GM23338 (cell line): ENCODE measurements around the gene S100A5. TPM values are rescaled to one million over a fixed set of nuclear protein-coding genes. Genes with fewer than 3 reads are reported as not detected.

Source experiments
- ATAC-seq: fragments of 200-7000 bp; cut with Tn5 transposase; 3 replicates; pipeline ENCODE4 v1.9.1; 2020
- DNase-seq: peaks from one replicate; pipeline ENCODE4 v3.0.0-alpha.2; 2015; ENCODE audit warnings: low spot score
- H2AFZ ChIP-seq: fragments of 200-600 bp; sonication (generic); 2 replicates; pipeline ENCODE4 v1.8.0; 2016; ENCODE audit warnings: antibody characterized with exemption, mild to moderate bottlenecking, moderate library complexity
- H3F3A ChIP-seq: fragments of 200-600 bp; sonication (generic); replicated peaks from 2 replicates; pipeline ENCODE4 v1.8.0; 2017; ENCODE audit warnings: antibody characterized with exemption, mixed run types, low read depth
- H3K27ac ChIP-seq: fragments of 200-600 bp; sonication (generic); 2 replicates; pipeline ENCODE4 v1.6.1; 2016; ENCODE audit warnings: low read depth
- H3K27me3 ChIP-seq: fragments of 200-600 bp; sonication (generic); 2 replicates; pipeline ENCODE4 v1.8.0; 2016; ENCODE audit warnings: mild to moderate bottlenecking, mixed run types, moderate library complexity; ENCODE audit not compliant: insufficient read depth
- H3K36me3 ChIP-seq: fragments of 200-600 bp; sonication (generic); 2 replicates; pipeline ENCODE4 v1.8.0; 2016; ENCODE audit warnings: mild to moderate bottlenecking; ENCODE audit not compliant: insufficient read depth
- H3K4me1 ChIP-seq: fragments of 200-600 bp; sonication (generic); 2 replicates; pipeline ENCODE4 v1.8.0; 2016; ENCODE audit warnings: mild to moderate bottlenecking, moderate library complexity; ENCODE audit not compliant: insufficient read depth
- H3K4me2 ChIP-seq: fragments of 200-600 bp; sonication (generic); 2 replicates; pipeline ENCODE4 v1.7.1; 2017; ENCODE audit warnings: mixed run types
- H3K4me3 ChIP-seq: fragments of 200-600 bp; sonication (generic); 2 replicates; pipeline ENCODE4 v1.6.1; 2016; ENCODE audit warnings: mixed run types
- H3K79me2 ChIP-seq: fragments of 200-600 bp; sonication (generic); replicated peaks from 2 replicates; pipeline ENCODE4 v1.8.0; 2017; ENCODE audit warnings: mild to moderate bottlenecking; ENCODE audit not compliant: insufficient read depth
- H3K9me2 ChIP-seq: fragments of 200-600 bp; sonication (generic); 2 replicates; pipeline ENCODE4 v1.8.0; 2017; ENCODE audit not compliant: insufficient read depth
- H4K20me1 ChIP-seq: fragments of 200-600 bp; sonication (generic); replicated peaks from 2 replicates; pipeline ENCODE4 v1.8.0; 2017; ENCODE audit warnings: mild to moderate bottlenecking; ENCODE audit not compliant: insufficient read depth
- H3K27ac Mint-ChIP-seq: 2 replicates; pipeline ENCODE4 v1.8.0; 2020; ENCODE audit warnings: inconsistent platforms, mild to moderate bottlenecking, moderate library complexity, mixed read lengths
- H3K27me3 Mint-ChIP-seq: 3 replicates; pipeline ENCODE4 v1.8.0; 2022; ENCODE audit warnings: low read depth, mild to moderate bottlenecking, moderate library complexity, mixed read lengths, inconsistent platforms; ENCODE audit not compliant: insufficient read depth, poor library complexity
- H3K36me3 Mint-ChIP-seq: 3 replicates; pipeline ENCODE4 v1.8.0; 2021; ENCODE audit warnings: low read depth, mild to moderate bottlenecking, inconsistent platforms, moderate library complexity, mixed read lengths
- H3K4me1 Mint-ChIP-seq: 3 replicates; pipeline ENCODE4 v1.8.0; 2020; ENCODE audit warnings: mild to moderate bottlenecking, inconsistent platforms, mixed read lengths
- H3K4me3 Mint-ChIP-seq: 3 replicates; pipeline ENCODE4 v1.8.0; 2021; ENCODE audit warnings: moderate library complexity, mild to moderate bottlenecking, inconsistent platforms, mixed read lengths
- H3K9me3 Mint-ChIP-seq: 3 replicates; pipeline ENCODE4 v1.8.0; 2020; ENCODE audit warnings: moderate library complexity, mild to moderate bottlenecking, inconsistent platforms, mixed read lengths
- CREB1 ChIP-seq: fragments of 250-450 bp; sonication (Bioruptor Pico); IDR thresholded peaks from 2 replicates; pipeline ENCODE4 v1.5.0; 2020; ENCODE audit warnings: low read depth, mild to moderate bottlenecking, moderate library complexity
- EZH2 ChIP-seq: fragments of 200-600 bp; sonication (generic); IDR thresholded peaks from one replicate; pipeline ENCODE4 v1.8.0; 2017; ENCODE audit warnings: antibody characterized with exemption, mild to moderate bottlenecking, low read depth; ENCODE audit not compliant: unreplicated experiment
- EZH2phosphoT487 ChIP-seq: fragments of 200-600 bp; sonication (generic); IDR thresholded peaks from one replicate; pipeline ENCODE4 v1.8.1; 2018; ENCODE audit warnings: antibody characterized with exemption; ENCODE audit not compliant: unreplicated experiment
- JUNB ChIP-seq: IDR thresholded peaks from one replicate; pipeline ENCODE4 v1.6.1; 2016; ENCODE audit warnings: antibody characterized with exemption; ENCODE audit not compliant: unreplicated experiment
- NANOG ChIP-seq: IDR thresholded peaks from 2 replicates; pipeline ENCODE4 v1.6.1; 2016; ENCODE audit warnings: antibody characterized with exemption, borderline replicate concordance
- POLR2AphosphoS5 ChIP-seq: IDR thresholded peaks from 2 replicates; pipeline ENCODE4 v1.6.1; 2016; ENCODE audit warnings: antibody characterized with exemption, low read depth
- STAT1 ChIP-seq: IDR thresholded peaks from one replicate; pipeline ENCODE4 v1.6.1; 2016; ENCODE audit warnings: antibody characterized with exemption; ENCODE audit not compliant: unreplicated experiment
- ZNF114 ChIP-seq: fragments of 250-450 bp; sonication (Bioruptor Pico); IDR thresholded peaks from 2 replicates; pipeline ENCODE4 v1.5.0; 2020; ENCODE audit warnings: mild to moderate bottlenecking, moderate library complexity
- ZNF331 ChIP-seq: fragments of 250-450 bp; sonication (Bioruptor Pico); IDR thresholded peaks from 2 replicates; pipeline ENCODE4 v1.5.0; 2020; ENCODE audit warnings: low read depth, mild to moderate bottlenecking, moderate library complexity
- polyA plus RNA-seq: library from polyadenylated mRNA; unstranded; fragments of >200 nt; fragmentation: Nextera tagmentation; extraction: Ambion mirVana; gene quantifications from 2 replicates; pipeline ENCODE4 v1.2.1, GENCODE V29; 2016
- total RNA-seq: library from RNA; depleted of rRNA; stranded (reverse); fragments of >200 nt; shearing (Covaris generic); gene quantifications from 2 replicates; pipeline ENCODE4 v1.2.3, GENCODE V29; 2014
- TF ChIP-seq, protein P1 (sequence below): IDR thresholded peaks from 2 replicates; pipeline ENCODE4 v1.6.1; 2016; ENCODE audit warnings: antibody characterized with exemption
- TF ChIP-seq, protein P2 (sequence below): IDR thresholded peaks from one replicate; pipeline ENCODE4 v1.6.1; 2018; ENCODE audit warnings: antibody characterized with exemption; ENCODE audit not compliant: unreplicated experiment
- TF ChIP-seq, protein P3 (sequence below): fragments of 250-450 bp; sonication (Bioruptor Pico); IDR thresholded peaks from 2 replicates; pipeline ENCODE4 v1.5.0; 2020; ENCODE audit warnings: mild to moderate bottlenecking, moderate library complexity
- TF ChIP-seq, protein P4 (sequence below), 2 experiments: fragments of 200-600 bp in 1 of 2; sonication (generic) in 1 of 2; conservative IDR thresholded peaks; 2 replicates each; pipeline versions ENCODE4 v1.5.1 to v1.6.1; 2016 to 2017; ENCODE audit warnings: antibody characterized with exemption in 2 of 2, low read depth in 2 of 2, mild to moderate bottlenecking in 2 of 2, moderate library complexity in 1 of 2

The S100A5 gene
- total and polyA plus RNA-seq, 2 experiments from 2014 or later: 0.47 TPM; not detected in 1

DNA sequence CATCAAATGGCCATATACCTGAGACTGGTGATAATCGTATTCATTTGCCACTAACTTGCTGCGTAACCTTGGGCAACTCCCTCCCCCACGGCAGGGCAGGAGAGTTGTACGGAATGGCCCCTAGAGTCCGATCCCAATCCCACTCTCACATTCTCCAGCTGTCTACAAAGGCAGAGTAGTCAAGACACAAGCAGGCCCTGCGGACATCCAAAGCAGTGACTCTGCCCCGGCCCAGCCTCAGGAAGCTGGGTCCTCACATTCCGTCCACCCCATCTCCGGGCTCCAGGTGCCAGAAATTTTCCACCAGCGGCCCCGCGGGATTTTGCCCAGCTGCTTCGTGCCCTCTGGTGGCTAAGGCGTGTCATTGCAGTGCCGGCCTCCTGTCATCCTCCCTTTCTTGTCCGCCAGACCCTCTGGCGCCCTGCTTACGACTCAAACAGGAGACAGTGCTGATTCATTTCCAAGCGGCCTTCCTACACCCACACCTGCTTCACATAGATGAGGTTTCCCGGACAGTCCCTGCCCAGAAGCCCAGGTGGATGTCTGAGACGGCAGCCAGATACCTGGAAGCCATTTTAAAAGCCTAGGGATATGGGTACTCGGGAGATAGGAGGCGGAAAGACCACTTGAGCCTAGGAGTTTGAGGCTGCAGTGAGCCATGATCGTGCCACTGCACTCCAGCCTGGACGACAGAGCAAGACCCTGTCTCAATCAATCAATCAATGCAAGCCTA lies 27.8 kb upstream of the S100A5 start:
- H3K79me2 ChIP-seq: no peaks in the 10 kb centered on the region
- H3F3A ChIP-seq: peaks cover 6% of the 10 kb centered on the region; the same call in 1 of the 2 replicates
- H3K4me3 ChIP-seq: peak overlapping the region; percentile 34; the same call in 1 of the 2 replicates
- Mint-ChIP-seq H3K27ac (peak overlapping the region; percentile 80; the same call in 1 of the 2 replicates), H3K9me3 (peaks cover 1% of the 10 kb centered on the region; the same call in 1 of the 3 replicates), H3K4me3 (peak overlapping the region; percentile 57), H3K36me3 (no peaks in the 10 kb centered on the region), H3K4me1 (peaks cover 36% of the 10 kb centered on the region), H3K27me3 (peaks cover 14% of the 10 kb centered on the region)
- H3K4me2 ChIP-seq: peak overlapping the region; percentile 74
- H3K27me3 ChIP-seq: no peaks in the 10 kb centered on the region
- H3K27ac ChIP-seq: peak overlapping the region; percentile 70; the same call in 1 of the 2 replicates
- H2AFZ ChIP-seq: peak overlapping the region; percentile 97
- H4K20me1 ChIP-seq: no peaks in the 10 kb centered on the region
- peaks cover 18% of the 10 kb centered on the region for H3K4me1 ChIP-seq
- TF ChIP-seq EZH2phosphoT487: no peak
- TF ChIP-seq, protein P1, sequence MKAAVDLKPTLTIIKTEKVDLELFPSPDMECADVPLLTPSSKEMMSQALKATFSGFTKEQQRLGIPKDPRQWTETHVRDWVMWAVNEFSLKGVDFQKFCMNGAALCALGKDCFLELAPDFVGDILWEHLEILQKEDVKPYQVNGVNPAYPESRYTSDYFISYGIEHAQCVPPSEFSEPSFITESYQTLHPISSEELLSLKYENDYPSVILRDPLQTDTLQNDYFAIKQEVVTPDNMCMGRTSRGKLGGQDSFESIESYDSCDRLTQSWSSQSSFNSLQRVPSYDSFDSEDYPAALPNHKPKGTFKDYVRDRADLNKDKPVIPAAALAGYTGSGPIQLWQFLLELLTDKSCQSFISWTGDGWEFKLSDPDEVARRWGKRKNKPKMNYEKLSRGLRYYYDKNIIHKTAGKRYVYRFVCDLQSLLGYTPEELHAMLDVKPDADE: no peak
- TF ChIP-seq NANOG: no peak
- TF ChIP-seq CREB1 (CRISPR knock-in tag): peak; percentile 80
- no peak for TF ChIP-seq JUNB
- TF ChIP-seq, protein P2, sequence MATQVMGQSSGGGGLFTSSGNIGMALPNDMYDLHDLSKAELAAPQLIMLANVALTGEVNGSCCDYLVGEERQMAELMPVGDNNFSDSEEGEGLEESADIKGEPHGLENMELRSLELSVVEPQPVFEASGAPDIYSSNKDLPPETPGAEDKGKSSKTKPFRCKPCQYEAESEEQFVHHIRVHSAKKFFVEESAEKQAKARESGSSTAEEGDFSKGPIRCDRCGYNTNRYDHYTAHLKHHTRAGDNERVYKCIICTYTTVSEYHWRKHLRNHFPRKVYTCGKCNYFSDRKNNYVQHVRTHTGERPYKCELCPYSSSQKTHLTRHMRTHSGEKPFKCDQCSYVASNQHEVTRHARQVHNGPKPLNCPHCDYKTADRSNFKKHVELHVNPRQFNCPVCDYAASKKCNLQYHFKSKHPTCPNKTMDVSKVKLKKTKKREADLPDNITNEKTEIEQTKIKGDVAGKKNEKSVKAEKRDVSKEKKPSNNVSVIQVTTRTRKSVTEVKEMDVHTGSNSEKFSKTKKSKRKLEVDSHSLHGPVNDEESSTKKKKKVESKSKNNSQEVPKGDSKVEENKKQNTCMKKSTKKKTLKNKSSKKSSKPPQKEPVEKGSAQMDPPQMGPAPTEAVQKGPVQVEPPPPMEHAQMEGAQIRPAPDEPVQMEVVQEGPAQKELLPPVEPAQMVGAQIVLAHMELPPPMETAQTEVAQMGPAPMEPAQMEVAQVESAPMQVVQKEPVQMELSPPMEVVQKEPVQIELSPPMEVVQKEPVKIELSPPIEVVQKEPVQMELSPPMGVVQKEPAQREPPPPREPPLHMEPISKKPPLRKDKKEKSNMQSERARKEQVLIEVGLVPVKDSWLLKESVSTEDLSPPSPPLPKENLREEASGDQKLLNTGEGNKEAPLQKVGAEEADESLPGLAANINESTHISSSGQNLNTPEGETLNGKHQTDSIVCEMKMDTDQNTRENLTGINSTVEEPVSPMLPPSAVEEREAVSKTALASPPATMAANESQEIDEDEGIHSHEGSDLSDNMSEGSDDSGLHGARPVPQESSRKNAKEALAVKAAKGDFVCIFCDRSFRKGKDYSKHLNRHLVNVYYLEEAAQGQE: no peak
- TF ChIP-seq POLR2AphosphoS5: no peak
- no peak for TF ChIP-seq ZNF331 (CRISPR knock-in tag)
- TF ChIP-seq STAT1: no peak
- TF ChIP-seq, protein P3, sequence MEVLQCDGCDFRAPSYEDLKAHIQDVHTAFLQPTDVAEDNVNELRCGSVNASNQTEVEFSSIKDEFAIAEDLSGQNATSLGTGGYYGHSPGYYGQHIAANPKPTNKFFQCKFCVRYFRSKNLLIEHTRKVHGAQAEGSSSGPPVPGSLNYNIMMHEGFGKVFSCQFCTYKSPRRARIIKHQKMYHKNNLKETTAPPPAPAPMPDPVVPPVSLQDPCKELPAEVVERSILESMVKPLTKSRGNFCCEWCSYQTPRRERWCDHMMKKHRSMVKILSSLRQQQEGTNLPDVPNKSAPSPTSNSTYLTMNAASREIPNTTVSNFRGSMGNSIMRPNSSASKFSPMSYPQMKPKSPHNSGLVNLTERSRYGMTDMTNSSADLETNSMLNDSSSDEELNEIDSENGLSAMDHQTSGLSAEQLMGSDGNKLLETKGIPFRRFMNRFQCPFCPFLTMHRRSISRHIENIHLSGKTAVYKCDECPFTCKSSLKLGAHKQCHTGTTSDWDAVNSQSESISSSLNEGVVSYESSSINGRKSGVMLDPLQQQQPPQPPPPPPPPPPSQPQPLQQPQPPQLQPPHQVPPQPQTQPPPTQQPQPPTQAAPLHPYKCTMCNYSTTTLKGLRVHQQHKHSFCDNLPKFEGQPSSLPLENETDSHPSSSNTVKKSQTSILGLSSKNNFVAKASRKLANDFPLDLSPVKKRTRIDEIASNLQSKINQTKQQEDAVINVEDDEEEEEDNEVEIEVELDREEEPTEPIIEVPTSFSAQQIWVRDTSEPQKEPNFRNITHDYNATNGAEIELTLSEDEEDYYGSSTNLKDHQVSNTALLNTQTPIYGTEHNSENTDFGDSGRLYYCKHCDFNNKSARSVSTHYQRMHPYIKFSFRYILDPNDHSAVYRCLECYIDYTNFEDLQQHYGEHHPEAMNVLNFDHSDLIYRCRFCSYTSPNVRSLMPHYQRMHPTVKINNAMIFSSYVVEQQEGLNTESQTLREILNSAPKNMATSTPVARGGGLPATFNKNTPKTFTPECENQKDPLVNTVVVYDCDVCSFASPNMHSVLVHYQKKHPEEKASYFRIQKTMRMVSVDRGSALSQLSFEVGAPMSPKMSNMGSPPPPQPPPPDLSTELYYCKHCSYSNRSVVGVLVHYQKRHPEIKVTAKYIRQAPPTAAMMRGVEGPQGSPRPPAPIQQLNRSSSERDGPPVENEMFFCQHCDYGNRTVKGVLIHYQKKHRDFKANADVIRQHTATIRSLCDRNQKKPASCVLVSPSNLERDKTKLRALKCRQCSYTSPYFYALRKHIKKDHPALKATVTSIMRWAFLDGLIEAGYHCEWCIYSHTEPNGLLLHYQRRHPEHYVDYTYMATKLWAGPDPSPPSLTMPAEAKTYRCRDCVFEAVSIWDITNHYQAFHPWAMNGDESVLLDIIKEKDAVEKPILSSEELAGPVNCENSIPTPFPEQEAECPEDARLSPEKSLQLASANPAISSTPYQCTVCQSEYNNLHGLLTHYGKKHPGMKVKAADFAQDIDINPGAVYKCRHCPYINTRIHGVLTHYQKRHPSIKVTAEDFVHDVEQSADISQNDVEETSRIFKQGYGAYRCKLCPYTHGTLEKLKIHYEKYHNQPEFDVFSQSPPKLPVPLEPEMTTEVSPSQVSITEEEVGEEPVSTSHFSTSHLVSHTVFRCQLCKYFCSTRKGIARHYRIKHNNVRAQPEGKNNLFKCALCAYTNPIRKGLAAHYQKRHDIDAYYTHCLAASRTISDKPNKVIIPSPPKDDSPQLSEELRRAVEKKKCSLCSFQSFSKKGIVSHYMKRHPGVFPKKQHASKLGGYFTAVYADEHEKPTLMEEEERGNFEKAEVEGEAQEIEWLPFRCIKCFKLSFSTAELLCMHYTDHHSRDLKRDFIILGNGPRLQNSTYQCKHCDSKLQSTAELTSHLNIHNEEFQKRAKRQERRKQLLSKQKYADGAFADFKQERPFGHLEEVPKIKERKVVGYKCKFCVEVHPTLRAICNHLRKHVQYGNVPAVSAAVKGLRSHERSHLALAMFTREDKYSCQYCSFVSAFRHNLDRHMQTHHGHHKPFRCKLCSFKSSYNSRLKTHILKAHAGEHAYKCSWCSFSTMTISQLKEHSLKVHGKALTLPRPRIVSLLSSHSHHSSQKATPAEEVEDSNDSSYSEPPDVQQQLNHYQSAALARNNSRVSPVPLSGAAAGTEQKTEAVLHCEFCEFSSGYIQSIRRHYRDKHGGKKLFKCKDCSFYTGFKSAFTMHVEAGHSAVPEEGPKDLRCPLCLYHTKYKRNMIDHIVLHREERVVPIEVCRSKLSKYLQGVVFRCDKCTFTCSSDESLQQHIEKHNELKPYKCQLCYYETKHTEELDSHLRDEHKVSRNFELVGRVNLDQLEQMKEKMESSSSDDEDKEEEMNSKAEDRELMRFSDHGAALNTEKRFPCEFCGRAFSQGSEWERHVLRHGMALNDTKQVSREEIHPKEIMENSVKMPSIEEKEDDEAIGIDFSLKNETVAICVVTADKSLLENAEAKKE: no peak
- TF ChIP-seq EZH2: no peak
- TF ChIP-seq, protein P4, sequence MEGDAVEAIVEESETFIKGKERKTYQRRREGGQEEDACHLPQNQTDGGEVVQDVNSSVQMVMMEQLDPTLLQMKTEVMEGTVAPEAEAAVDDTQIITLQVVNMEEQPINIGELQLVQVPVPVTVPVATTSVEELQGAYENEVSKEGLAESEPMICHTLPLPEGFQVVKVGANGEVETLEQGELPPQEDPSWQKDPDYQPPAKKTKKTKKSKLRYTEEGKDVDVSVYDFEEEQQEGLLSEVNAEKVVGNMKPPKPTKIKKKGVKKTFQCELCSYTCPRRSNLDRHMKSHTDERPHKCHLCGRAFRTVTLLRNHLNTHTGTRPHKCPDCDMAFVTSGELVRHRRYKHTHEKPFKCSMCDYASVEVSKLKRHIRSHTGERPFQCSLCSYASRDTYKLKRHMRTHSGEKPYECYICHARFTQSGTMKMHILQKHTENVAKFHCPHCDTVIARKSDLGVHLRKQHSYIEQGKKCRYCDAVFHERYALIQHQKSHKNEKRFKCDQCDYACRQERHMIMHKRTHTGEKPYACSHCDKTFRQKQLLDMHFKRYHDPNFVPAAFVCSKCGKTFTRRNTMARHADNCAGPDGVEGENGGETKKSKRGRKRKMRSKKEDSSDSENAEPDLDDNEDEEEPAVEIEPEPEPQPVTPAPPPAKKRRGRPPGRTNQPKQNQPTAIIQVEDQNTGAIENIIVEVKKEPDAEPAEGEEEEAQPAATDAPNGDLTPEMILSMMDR (conservative IDR thresholded peaks at IDR 0.05; ENCODE audit: low read depth in 2 of 2): peak; percentile 92
- no peak for TF ChIP-seq ZNF114
- H3K9me2 ChIP-seq: no peaks in the 10 kb centered on the region
- no peaks in the 10 kb centered on the region for H3K36me3 ChIP-seq
- DNase-seq (peak; percentile 97), ATAC-seq (peak; percentile 75)
